NB4 (cell line): ENCODE data around the gene IQCN.

ENCODE experiments used
- DNase-seq: peaks from one replicate; pipeline ENCODE4 v3.0.0; 2010; ENCODE audit warnings: low read depth
- H3K4me3 ChIP-seq: one replicate; pipeline ENCODE4 v1.5.1; 2011; ENCODE audit warnings: mild to moderate bottlenecking, low read depth, low read length, moderate library complexity
- CTCF ChIP-seq: IDR thresholded peaks from one replicate; pipeline ENCODE4 v1.5.1; 2012; ENCODE audit warnings: low read depth, low read length
- MAX ChIP-seq: IDR thresholded peaks from 2 replicates; pipeline ENCODE4 v1.6.1; 2011; ENCODE audit warnings: low read depth, low read length
- MYC ChIP-seq: IDR thresholded peaks from 2 replicates; pipeline ENCODE4 v1.6.1; 2011; ENCODE audit warnings: low read depth, low read length
- POLR2A ChIP-seq: IDR thresholded peaks from 2 replicates; pipeline ENCODE4 v1.6.1; 2011; ENCODE audit warnings: mild to moderate bottlenecking; ENCODE audit not compliant: insufficient read length; ENCODE audit errors: extremely low read depth

Gene IQCN

GRCh38 chr19:18320865-18321733 lies 46.8 kb upstream of the IQCN start:
- TF ChIP-seq MYC: no peak
- no peak for TF ChIP-seq POLR2A
- TF ChIP-seq MAX: no peak
- no peak for TF ChIP-seq CTCF
- DNase-seq: no peak
- peak overlapping the region; percentile 97 for H3K4me3 ChIP-seq

- DNase-seq: no peak
- TF ChIP-seq POLR2A (no peak), CTCF (no peak), MAX (no peak), MYC (no peak)
Observed at GRCh38 chr19:18319591-18320135, 45.4 kb upstream of the IQCN start.

GRCh38 chr19:18317961-18318800 lies 43.9 kb upstream of the IQCN start:
- DNase-seq: no peak
- no peak overlapping the region for H3K4me3 ChIP-seq

More at GRCh38 chr19:18319591-18320135, 45.4 kb upstream of the IQCN start:
- H3K4me3 ChIP-seq: no peak overlapping the region

GRCh38 chr19:18313398-18313797 lies 39.1 kb upstream of the IQCN start:
- TF ChIP-seq POLR2A (no peak), CTCF (no peak), MAX (no peak), MYC (no peak)
- no peak for DNase-seq
- no peak overlapping the region for H3K4me3 ChIP-seq

More at GRCh38 chr19:18317961-18318800, 43.9 kb upstream of the IQCN start:
- TF ChIP-seq POLR2A (no peak), MAX (no peak), MYC (no peak), CTCF (no peak)

- no peak overlapping the region for H3K4me3 ChIP-seq
- no peak for DNase-seq
- TF ChIP-seq POLR2A (no peak), MYC (no peak), CTCF (no peak), MAX (no peak)
Observed at GRCh38 chr19:18312092-18312534, 37.9 kb upstream of the IQCN start.
